ENCODE data around the gene TMTC1. TPM values are rescaled to one million over a fixed set of nuclear protein-coding genes. Genes with fewer than 3 reads are reported as not detected.

The TMTC1 gene
- total RNA-seq, 3 donors from 2014 or later (not counting 1 experiment from before 2014, with no cell fraction given), result 0.18 to 2.0 (median 0.50) TPM

DNA sequence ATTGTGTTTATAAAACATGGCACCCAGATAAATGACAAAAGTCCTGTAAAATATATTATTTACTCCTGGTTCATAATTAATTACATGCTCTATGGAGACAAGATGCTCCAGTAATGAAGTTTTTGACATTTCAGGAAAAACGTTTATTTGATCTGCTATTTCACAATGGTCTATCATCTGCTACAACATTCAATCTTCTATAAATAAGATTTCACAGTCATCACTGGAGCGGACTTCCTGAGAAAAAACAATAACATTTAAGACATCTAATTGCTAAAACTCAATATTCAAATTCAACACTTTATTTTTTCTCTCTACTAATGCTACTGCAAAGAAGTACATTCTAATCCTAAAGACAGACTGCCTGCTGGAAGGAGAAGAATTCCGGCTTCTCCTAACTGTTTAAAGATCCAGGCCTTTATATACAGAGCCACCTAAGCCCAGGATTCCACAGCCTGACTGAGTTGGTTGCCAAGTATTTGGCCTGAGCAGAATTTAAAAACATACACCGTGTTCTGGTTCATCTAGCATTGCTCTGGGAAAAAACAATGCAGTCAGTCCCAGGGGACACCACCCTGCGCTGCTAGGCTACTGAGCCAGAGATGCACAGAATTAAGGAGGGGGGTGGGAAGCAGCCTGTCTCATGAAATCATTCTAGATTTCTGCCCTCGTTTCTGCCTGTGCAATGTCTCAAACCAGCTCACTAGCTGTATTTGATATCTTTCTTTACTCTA lies 58.0 kb downstream of the TMTC1 start:
- ATAC-seq (no peak), DNase-seq (no peak)
- Mint-ChIP-seq H3K36me3 (no peaks in the 10 kb centered on the region), H3K27ac (no peak overlapping the region), H3K9me3 (peaks cover 3 to 4% of the 10 kb centered on the region in 2 donors), H3K27me3 (ENCODE audit: low read depth in 2 of 2) (peaks cover 0 to 3% of the 10 kb centered on the region in 2 donors), H3K4me1 (no peaks in the 10 kb centered on the region), H3K4me3 (no peak overlapping the region)
- no peaks in the 10 kb centered on the region for H3K9me3 ChIP-seq (ENCODE audit: control insufficient read depth, insufficient read depth, low read length)
- H3K4me1 ChIP-seq (ENCODE audit: control insufficient read depth, insufficient read depth, low read length), result no peaks in the 10 kb centered on the region
- no peaks in the 10 kb centered on the region for H3K27me3 ChIP-seq (ENCODE audit: control insufficient read depth, insufficient read depth, low read length)
- intact Hi-C loops (cut with micrococcal nuclease), result no loop called here
- TF ChIP-seq, protein P1, sequence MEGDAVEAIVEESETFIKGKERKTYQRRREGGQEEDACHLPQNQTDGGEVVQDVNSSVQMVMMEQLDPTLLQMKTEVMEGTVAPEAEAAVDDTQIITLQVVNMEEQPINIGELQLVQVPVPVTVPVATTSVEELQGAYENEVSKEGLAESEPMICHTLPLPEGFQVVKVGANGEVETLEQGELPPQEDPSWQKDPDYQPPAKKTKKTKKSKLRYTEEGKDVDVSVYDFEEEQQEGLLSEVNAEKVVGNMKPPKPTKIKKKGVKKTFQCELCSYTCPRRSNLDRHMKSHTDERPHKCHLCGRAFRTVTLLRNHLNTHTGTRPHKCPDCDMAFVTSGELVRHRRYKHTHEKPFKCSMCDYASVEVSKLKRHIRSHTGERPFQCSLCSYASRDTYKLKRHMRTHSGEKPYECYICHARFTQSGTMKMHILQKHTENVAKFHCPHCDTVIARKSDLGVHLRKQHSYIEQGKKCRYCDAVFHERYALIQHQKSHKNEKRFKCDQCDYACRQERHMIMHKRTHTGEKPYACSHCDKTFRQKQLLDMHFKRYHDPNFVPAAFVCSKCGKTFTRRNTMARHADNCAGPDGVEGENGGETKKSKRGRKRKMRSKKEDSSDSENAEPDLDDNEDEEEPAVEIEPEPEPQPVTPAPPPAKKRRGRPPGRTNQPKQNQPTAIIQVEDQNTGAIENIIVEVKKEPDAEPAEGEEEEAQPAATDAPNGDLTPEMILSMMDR (IDR thresholded peaks at IDR 0.05), result no peak
- H3K36me3 ChIP-seq (ENCODE audit: control insufficient read depth, insufficient read depth, low read length), result no peaks in the 10 kb centered on the region
- H3K27ac ChIP-seq (ENCODE audit: low read length), result no peak overlapping the region
- WGBS (ENCODE audit: insufficient coverage), result 81% methylated on average over 6 of the region's 6 CpGs
- H3K4me3 ChIP-seq (ENCODE audit: low read length), result no peak overlapping the region

DNA sequence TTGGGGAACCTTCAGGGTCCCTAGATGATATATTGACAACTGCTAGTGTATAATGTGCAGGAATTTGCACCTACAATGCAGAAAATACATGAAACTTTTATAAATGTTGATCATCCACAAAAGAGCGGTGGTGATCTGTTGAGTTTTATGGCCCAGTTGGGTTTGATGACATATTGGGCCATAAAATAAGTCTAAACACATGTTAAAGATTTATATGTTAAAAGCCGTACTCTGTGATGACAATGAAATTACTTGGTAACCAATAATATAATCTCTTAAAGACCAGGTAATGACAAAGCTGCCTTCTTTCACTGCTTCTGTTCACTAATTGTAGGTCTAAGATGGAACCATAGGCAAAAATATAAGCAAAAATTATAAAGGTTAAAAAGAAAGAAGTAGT lies 61.6 kb downstream of the TMTC1 start:
- DNase-seq (no peak), ATAC-seq (no peak)
- 100% methylated on average over 1 of the region's 2 CpGs for WGBS (ENCODE audit: insufficient coverage)
- Histone ChIP-seq H3K27ac (ENCODE audit: low read length) (no peak overlapping the region), H3K27me3 (ENCODE audit: control insufficient read depth, insufficient read depth, low read length) (no peaks in the 10 kb centered on the region), H3K4me3 (ENCODE audit: low read length) (no peak overlapping the region), H3K36me3 (ENCODE audit: control insufficient read depth, insufficient read depth, low read length) (no peaks in the 10 kb centered on the region), H3K4me1 (ENCODE audit: control insufficient read depth, insufficient read depth, low read length) (no peaks in the 10 kb centered on the region), H3K9me3 (ENCODE audit: control insufficient read depth, insufficient read depth, low read length) (no peaks in the 10 kb centered on the region)
- Mint-ChIP-seq H3K9me3 (peaks cover 0 to 3% of the 10 kb centered on the region in 2 donors), H3K27ac (no peak overlapping the region), H3K36me3 (no peaks in the 10 kb centered on the region), H3K27me3 (ENCODE audit: low read depth in 2 of 2) (no peaks in the 10 kb centered on the region), H3K4me3 (no peak overlapping the region), H3K4me1 (no peaks in the 10 kb centered on the region)
- TF ChIP-seq, protein P1 (IDR thresholded peaks at IDR 0.05), result no peak
- intact Hi-C loops (cut with micrococcal nuclease), result no loop called here

DNA sequence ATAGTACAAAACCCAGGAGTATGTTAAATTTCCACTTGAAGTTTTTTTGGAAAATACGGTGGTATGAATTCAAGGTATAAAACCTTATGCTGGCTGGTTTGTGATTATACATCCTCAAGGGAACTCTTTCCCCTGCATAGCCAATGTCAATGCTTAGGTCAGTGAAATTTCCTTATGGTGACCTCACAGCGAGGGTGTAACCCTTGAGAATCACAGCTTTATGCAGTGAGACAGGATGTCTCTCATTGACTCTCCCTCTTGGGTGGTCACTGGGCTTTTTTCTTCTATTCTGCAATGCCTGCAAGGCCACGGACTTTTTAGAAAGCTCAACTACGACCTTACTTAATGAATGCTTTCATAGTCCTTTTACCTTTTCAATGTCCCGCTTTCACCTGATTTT lies 64.4 kb downstream of the TMTC1 start:
- no peak for DNase-seq

More for the DNA sequence above, 64.4 kb downstream of the TMTC1 start:
- Mint-ChIP-seq H3K36me3 (no peaks in the 10 kb centered on the region), H3K27ac (no peak overlapping the region), H3K4me1 (no peaks in the 10 kb centered on the region), H3K9me3 (peaks cover 0 to 3% of the 10 kb centered on the region in 2 donors), H3K27me3 (ENCODE audit: low read depth in 2 of 2) (no peaks in the 10 kb centered on the region), H3K4me3 (no peak overlapping the region)
- TF ChIP-seq, protein P1 (IDR thresholded peaks at IDR 0.05), result no peak
- intact Hi-C loops (cut with micrococcal nuclease), result no loop called here
- Histone ChIP-seq H3K9me3 (ENCODE audit: control insufficient read depth, insufficient read depth, low read length) (no peaks in the 10 kb centered on the region), H3K4me1 (ENCODE audit: control insufficient read depth, insufficient read depth, low read length) (no peaks in the 10 kb centered on the region), H3K27me3 (ENCODE audit: control insufficient read depth, insufficient read depth, low read length) (no peaks in the 10 kb centered on the region), H3K4me3 (ENCODE audit: low read length) (no peak overlapping the region), H3K27ac (ENCODE audit: low read length) (no peak overlapping the region), H3K36me3 (ENCODE audit: control insufficient read depth, insufficient read depth, low read length) (no peaks in the 10 kb centered on the region)
- no peak for ATAC-seq
- 82% methylated on average over 4 of the region's 5 CpGs for WGBS (ENCODE audit: insufficient coverage)
